HEK293 (cell line): ENCODE data around the gene ZDHHC13.

Experiments
- CTCF ChIA-PET: fragments of 350-600 bp; formaldehyde crosslinking; extraction: SDS; loops from one replicate; lab custom pipeline; 2021; ENCODE audit warnings: antibody characterized with exemption; lab: Yijun Ruan, JAX
- POLR2A ChIA-PET: fragments of 300-600 bp; formaldehyde crosslinking; extraction: SDS; loops from one replicate; lab custom pipeline; 2020; ENCODE audit warnings: antibody characterized with exemption, inconsistent platforms; lab: Yijun Ruan, JAX
- H3K27ac ChIP-seq: fragments of 200-500 bp; sonication (Bioruptor generic); 2 replicates; pipeline ENCODE4 v1.5.1; 2014; ENCODE audit warnings: low read depth, low read length, control low read depth, inconsistent platforms; ENCODE audit errors: extremely low read depth
- H3K36me3 ChIP-seq, 2 experiments: fragments of 200-500 bp in 1 of 2; sonication (Bioruptor generic) in 1 of 2; 1 replicate in 1 of 2; 2 replicates in 1 of 2; pipeline ENCODE4 v1.5.1; 2014 to 2017; ENCODE audit warnings: inconsistent platforms in 2 of 2, low read length in 2 of 2; ENCODE audit not compliant: control insufficient read depth in 2 of 2, insufficient read depth in 1 of 2
- H3K4me1 ChIP-seq: fragments of 200-500 bp; sonication (Bioruptor generic); 2 replicates; pipeline ENCODE4 v1.5.1; 2014; ENCODE audit warnings: mild to moderate bottlenecking, low read length, inconsistent platforms; ENCODE audit not compliant: control insufficient read depth, insufficient read depth
- H3K4me3 ChIP-seq: 2 replicates; pipeline ENCODE4 v1.5.1; 2011; ENCODE audit warnings: low read depth, mild to moderate bottlenecking, control low read depth, low read length, moderate library complexity
- H3K9me3 ChIP-seq: fragments of 200-500 bp; sonication (Bioruptor generic); 2 replicates; pipeline ENCODE4 v1.5.1; 2014; ENCODE audit warnings: low read depth, low read length, inconsistent platforms; ENCODE audit not compliant: control insufficient read depth, insufficient read depth
- HOXA7 ChIP-seq: sonication (generic); formaldehyde crosslinking; IDR thresholded peaks from 2 replicates; pipeline ENCODE4 v1.8.1; 2022; ENCODE audit warnings: missing genetic modification reagents, borderline replicate concordance
- HOXC10 ChIP-seq: sonication (generic); formaldehyde crosslinking; IDR thresholded peaks from 2 replicates; pipeline ENCODE4 v1.8.1; 2023; ENCODE audit warnings: mild to moderate bottlenecking, missing genetic modification reagents
- YY2 ChIP-seq: fragments of 450-650 bp; formaldehyde crosslinking; IDR thresholded peaks from 2 replicates; pipeline ENCODE4 v1.5.1; 2016; ENCODE audit warnings: missing biosample characterization, missing genetic modification characterization
- ZNF112 ChIP-seq: fragments of 450-650 bp; formaldehyde crosslinking; IDR thresholded peaks from 2 replicates; pipeline ENCODE4 v1.5.0; 2017; ENCODE audit warnings: missing biosample characterization, missing genetic modification characterization
- ZNF37A ChIP-seq: fragments of 450-650 bp; IDR thresholded peaks from 2 replicates; pipeline ENCODE4 v1.5.1; 2018; ENCODE audit warnings: missing biosample characterization, missing genetic modification characterization
- ZNF404 ChIP-seq: fragments of 450-650 bp; formaldehyde crosslinking; IDR thresholded peaks from 2 replicates; pipeline ENCODE4 v1.5.1; 2017; ENCODE audit warnings: missing biosample characterization, missing genetic modification characterization
- ZNF654 ChIP-seq: fragments of 450-650 bp; formaldehyde crosslinking; IDR thresholded peaks from 2 replicates; pipeline ENCODE4 v1.5.1; 2016; ENCODE audit warnings: low read depth, missing biosample characterization, missing genetic modification characterization
- ZNF660 ChIP-seq: fragments of 450-650 bp; IDR thresholded peaks from 2 replicates; pipeline ENCODE4 v1.5.1; 2018; ENCODE audit warnings: missing biosample characterization, mild to moderate bottlenecking, missing genetic modification characterization
- ZNF707 ChIP-seq: fragments of 450-650 bp; formaldehyde crosslinking; IDR thresholded peaks from 2 replicates; pipeline ENCODE4 v1.5.1; 2016; ENCODE audit warnings: missing biosample characterization, missing genetic modification characterization
- ZNF837 ChIP-seq: fragments of 450-650 bp; formaldehyde crosslinking; IDR thresholded peaks from 2 replicates; pipeline ENCODE4 v1.5.1; 2016; ENCODE audit warnings: missing biosample characterization, missing genetic modification characterization
- ZXDB ChIP-seq: fragments of 450-650 bp; formaldehyde crosslinking; IDR thresholded peaks from 2 replicates; pipeline ENCODE4 v1.5.1; 2016; ENCODE audit warnings: missing biosample characterization, missing genetic modification characterization
- TF ChIP-seq, protein P1 (sequence below): fragments of 450-650 bp; formaldehyde crosslinking; IDR thresholded peaks from 2 replicates; pipeline ENCODE4 v1.5.1; 2016; ENCODE audit warnings: missing biosample characterization, missing genetic modification characterization, borderline replicate concordance
- TF ChIP-seq, protein P2 (sequence below): fragments of 450-650 bp; formaldehyde crosslinking; IDR thresholded peaks from 2 replicates; pipeline ENCODE4 v1.5.1; 2016; ENCODE audit warnings: missing biosample characterization, missing genetic modification characterization
- TF ChIP-seq, protein P3 (sequence below): sonication (generic); formaldehyde crosslinking; IDR thresholded peaks from 2 replicates; pipeline ENCODE4 v1.8.1; 2022; ENCODE audit warnings: mild to moderate bottlenecking, moderate library complexity, missing genetic modification reagents
- TF ChIP-seq, protein P4 (sequence below): fragments of 450-650 bp; formaldehyde crosslinking; IDR thresholded peaks from 2 replicates; pipeline ENCODE4 v1.5.1; 2016; ENCODE audit warnings: missing biosample characterization, missing genetic modification characterization

The ZDHHC13 gene

DNA sequence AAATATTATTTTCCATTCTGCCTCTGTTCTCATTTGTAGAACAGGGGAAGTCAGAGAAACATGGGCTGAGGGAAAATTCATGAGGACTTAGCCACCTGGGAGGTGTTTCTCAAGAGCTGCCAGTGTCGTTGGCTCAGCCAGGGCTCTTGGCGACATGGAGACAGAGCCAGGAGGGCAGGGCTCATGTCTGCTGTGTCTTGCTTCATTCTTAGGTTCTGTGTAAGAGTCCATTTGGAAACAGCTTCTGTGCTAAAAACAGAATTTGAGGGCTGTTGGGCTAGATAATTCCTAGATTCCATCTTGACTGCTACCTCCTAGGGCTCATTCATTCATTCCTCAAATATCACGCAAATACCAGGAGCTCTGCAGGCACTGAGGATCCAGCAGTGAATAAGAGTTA is 41.3 kb upstream of the ZDHHC13 start (continued):
- TF ChIP-seq, protein P1, sequence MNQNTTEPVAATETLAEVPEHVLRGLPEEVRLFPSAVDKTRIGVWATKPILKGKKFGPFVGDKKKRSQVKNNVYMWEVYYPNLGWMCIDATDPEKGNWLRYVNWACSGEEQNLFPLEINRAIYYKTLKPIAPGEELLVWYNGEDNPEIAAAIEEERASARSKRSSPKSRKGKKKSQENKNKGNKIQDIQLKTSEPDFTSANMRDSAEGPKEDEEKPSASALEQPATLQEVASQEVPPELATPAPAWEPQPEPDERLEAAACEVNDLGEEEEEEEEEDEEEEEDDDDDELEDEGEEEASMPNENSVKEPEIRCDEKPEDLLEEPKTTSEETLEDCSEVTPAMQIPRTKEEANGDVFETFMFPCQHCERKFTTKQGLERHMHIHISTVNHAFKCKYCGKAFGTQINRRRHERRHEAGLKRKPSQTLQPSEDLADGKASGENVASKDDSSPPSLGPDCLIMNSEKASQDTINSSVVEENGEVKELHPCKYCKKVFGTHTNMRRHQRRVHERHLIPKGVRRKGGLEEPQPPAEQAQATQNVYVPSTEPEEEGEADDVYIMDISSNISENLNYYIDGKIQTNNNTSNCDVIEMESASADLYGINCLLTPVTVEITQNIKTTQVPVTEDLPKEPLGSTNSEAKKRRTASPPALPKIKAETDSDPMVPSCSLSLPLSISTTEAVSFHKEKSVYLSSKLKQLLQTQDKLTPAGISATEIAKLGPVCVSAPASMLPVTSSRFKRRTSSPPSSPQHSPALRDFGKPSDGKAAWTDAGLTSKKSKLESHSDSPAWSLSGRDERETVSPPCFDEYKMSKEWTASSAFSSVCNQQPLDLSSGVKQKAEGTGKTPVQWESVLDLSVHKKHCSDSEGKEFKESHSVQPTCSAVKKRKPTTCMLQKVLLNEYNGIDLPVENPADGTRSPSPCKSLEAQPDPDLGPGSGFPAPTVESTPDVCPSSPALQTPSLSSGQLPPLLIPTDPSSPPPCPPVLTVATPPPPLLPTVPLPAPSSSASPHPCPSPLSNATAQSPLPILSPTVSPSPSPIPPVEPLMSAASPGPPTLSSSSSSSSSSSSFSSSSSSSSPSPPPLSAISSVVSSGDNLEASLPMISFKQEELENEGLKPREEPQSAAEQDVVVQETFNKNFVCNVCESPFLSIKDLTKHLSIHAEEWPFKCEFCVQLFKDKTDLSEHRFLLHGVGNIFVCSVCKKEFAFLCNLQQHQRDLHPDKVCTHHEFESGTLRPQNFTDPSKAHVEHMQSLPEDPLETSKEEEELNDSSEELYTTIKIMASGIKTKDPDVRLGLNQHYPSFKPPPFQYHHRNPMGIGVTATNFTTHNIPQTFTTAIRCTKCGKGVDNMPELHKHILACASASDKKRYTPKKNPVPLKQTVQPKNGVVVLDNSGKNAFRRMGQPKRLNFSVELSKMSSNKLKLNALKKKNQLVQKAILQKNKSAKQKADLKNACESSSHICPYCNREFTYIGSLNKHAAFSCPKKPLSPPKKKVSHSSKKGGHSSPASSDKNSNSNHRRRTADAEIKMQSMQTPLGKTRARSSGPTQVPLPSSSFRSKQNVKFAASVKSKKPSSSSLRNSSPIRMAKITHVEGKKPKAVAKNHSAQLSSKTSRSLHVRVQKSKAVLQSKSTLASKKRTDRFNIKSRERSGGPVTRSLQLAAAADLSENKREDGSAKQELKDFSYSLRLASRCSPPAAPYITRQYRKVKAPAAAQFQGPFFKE (tag by site-specific recombination), result no peak
- TF ChIP-seq ZNF37A (tag by site-specific recombination), result no peak
- TF ChIP-seq, protein P2, sequence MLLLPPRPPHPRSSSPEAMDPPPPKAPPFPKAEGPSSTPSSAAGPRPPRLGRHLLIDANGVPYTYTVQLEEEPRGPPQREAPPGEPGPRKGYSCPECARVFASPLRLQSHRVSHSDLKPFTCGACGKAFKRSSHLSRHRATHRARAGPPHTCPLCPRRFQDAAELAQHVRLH (tag by site-specific recombination), result no peak

DNA sequence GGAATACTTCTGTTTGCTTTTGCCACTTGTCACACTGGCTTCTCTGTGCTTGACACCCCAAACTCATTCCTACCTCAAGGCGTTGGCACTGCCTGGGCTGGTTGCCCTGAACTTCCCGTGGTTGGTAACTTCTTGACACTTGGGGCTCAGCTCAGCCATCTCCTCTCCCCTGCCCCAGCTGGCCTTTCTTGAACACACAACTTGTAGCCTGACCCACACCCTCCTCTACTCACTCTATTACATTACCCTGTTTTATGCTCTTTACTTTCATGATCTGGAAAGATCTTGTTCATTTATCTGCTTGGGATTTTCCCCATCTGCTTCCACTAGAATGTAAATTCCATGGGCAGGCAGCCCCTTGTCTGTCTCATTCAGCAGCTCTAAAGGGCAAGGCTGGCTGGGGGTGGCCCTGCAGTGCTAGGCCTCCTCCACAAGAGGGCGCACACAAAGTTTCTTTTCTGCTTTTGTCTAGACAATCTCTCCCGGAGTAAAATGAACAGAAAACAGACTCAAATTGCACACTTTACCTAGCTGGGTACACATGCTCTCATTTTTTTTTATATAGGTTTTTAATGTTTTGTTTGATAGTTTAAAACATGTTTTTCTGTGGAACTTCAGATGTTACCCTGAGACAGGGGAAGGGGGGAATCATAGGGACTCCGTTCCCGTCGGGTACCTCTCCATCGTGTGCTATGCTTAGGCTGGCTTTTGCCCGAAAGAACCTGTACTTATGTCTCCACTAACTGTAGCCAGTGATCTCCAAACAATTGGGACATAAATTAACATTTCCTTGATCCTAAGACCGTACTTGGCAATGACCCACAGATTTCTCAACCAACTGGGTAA is 40.0 kb upstream of the ZDHHC13 start:
- no peak overlapping the region for H3K4me3 ChIP-seq
- POLR2A ChIA-PET, result interaction anchor here (1.4 kb wide), 1 partner anchor 164 kb away, joined by 4 read pairs; no protein-coding TSS in a partner anchor
- H3K27ac ChIP-seq, result no peak overlapping the region
- no peaks in the 10 kb centered on the region for H3K9me3 ChIP-seq
- no peaks in the 10 kb centered on the region for H3K4me1 ChIP-seq
- TF ChIP-seq ZNF660 (0 out of 2 replicates have a peak, but pooled peaks have one; percentile 27), ZNF654 (tag by site-specific recombination) (peak; percentile 46), ZNF837 (tag by site-specific recombination) (no peak)
- TF ChIP-seq, all 188 proteins: peak for 2
- no peaks in the 10 kb centered on the region for H3K36me3 ChIP-seq
- CTCF ChIA-PET, result interaction anchor here (0.6 to 12.2 kb wide), 54 partner anchors 8 to 1277 kb away, joined by 3 to 166 read pairs (median 4); partner anchors contain the start of gene MRGPRX2

DNA sequence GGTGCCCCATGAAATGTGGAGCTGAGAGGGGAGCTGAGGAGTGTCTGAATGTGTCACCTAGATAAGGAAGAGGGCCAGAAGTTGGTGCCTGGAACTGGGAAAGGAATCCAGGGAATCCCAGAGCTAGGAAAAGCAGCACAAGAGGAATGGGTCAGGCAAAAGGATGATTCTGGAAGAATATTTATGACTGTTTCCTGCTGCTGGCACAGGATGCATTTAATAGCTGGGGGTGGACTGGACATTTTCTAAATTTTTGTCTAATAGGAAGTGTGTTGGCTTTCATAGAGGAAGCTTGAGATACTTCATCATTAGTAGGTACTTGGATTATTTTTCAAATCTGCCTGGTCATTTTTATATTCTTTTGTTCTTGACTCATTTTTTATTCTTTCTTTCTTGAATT is 39.0 kb upstream of the ZDHHC13 start:
- Histone ChIP-seq H3K4me3 (no peak overlapping the region), H3K9me3 (no peaks in the 10 kb centered on the region), H3K4me1 (no peaks in the 10 kb centered on the region)
- POLR2A ChIA-PET, result no interaction called here
- TF ChIP-seq YY2 (tag by site-specific recombination) (no peak), ZNF112 (tag by site-specific recombination) (no peak), HOXA7 (CRISPR knock-in tag) (no peak), ZNF707 (no peak), ZXDB (tag by site-specific recombination) (no peak), HOXC10 (no peak), ZNF404 (tag by site-specific recombination) (no peak)
- TF ChIP-seq, protein P3, sequence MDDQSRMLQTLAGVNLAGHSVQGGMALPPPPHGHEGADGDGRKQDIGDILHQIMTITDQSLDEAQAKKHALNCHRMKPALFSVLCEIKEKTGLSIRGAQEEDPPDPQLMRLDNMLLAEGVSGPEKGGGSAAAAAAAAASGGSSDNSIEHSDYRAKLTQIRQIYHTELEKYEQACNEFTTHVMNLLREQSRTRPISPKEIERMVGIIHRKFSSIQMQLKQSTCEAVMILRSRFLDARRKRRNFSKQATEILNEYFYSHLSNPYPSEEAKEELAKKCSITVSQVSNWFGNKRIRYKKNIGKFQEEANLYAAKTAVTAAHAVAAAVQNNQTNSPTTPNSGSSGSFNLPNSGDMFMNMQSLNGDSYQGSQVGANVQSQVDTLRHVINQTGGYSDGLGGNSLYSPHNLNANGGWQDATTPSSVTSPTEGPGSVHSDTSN, result no peak
- TF ChIP-seq, protein P4, sequence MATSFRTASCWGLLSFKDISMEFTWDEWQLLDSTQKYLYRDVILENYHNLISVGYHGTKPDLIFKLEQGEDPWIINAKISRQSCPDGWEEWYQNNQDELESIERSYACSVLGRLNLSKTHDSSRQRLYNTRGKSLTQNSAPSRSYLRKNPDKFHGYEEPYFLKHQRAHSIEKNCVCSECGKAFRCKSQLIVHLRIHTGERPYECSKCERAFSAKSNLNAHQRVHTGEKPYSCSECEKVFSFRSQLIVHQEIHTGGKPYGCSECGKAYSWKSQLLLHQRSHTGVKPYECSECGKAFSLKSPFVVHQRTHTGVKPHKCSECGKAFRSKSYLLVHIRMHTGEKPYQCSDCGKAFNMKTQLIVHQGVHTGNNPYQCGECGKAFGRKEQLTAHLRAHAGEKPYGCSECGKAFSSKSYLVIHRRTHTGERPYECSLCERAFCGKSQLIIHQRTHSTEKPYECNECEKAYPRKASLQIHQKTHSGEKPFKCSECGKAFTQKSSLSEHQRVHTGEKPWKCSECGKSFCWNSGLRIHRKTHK (tag by site-specific recombination), result no peak
- TF ChIP-seq, all 188 proteins: peak for 0
- no peak overlapping the region for H3K27ac ChIP-seq
- CTCF ChIA-PET, result interaction anchor here (0.5 to 12.2 kb wide), 23 partner anchors 8 to 1276 kb away, joined by 3 to 166 read pairs (median 4); no protein-coding TSS in a partner anchor
- no peaks in the 10 kb centered on the region for H3K36me3 ChIP-seq
